ENCODE data around the gene HSPD1. TPM values are rescaled to one million over a fixed set of nuclear protein-coding genes. Genes with fewer than 3 reads are reported as not detected.
A peak's percentile ranks its signal among the peaks of the same experiment; 100 is the strongest.

Gene HSPD1
- total and polyA plus RNA-seq, 9 of the 15 experiments (the other 6 are each of a cell fraction or from before 2014, with no cell fraction given): 398 to 1,014 (median 622) TPM

GRCh38 chr2:197500503-197501131 is 977 bp upstream of the HSPD1 start (continued):
- 0 out of 2 replicates have a peak, but pooled peaks have one; percentile 23 for TF ChIP-seq ZBTB40 (IDR thresholded peaks at IDR 0.05)
- 0 out of 2 replicates have a peak, but pooled peaks have one; percentile 26 for TF ChIP-seq ZBTB40 (CRISPR knock-in tag; IDR thresholded peaks at IDR 0.05)
- TF ChIP-seq ESRRA (IDR thresholded peaks at IDR 0.05; ENCODE audit: borderline replicate concordance, low read depth): peak; percentile 53; the same call in 1 of the 2 replicates
- TF ChIP-seq MYNN (IDR thresholded peaks at IDR 0.05): peak; percentile 30; the same call in 1 of the 2 replicates
- no peak for TF ChIP-seq MYNN (CRISPR knock-in tag; IDR thresholded peaks at IDR 0.05)
- 0 out of 2 replicates have a peak, but pooled peaks have one; percentile 26 for TF ChIP-seq ZBTB43 (CRISPR knock-in tag; IDR thresholded peaks at IDR 0.05)
- no peak for TF ChIP-seq SRSF9 (IDR thresholded peaks at IDR 0.05; ENCODE audit: borderline replicate concordance, low read depth, low read length)
- 0 out of 2 replicates have a peak, but pooled peaks have one; percentile 7 for TF ChIP-seq ZNF644 (tag; IDR thresholded peaks at IDR 0.05; ENCODE audit: low read depth)
- TF ChIP-seq EWSR1 (IDR thresholded peaks at IDR 0.05; ENCODE audit: borderline replicate concordance, low read depth, partially characterized antibody): no peak

Measured in K562 (cell line).